ENCODE results near the gene GDF7. TPM values are rescaled to one million over a fixed set of nuclear protein-coding genes. Genes with fewer than 3 reads are reported as not detected.

The GDF7 gene
- polyA plus RNA-seq, 1 of the 3 experiments (the other 2 are of a cell fraction): 0.02 TPM

GRCh38 chr2:20624884-20625485, 42.0 kb upstream of the GDF7 start:
- 92% methylated on average over 11 of the region's 11 CpGs for WGBS (ENCODE audit: low lambda C conversion rate)
- Histone ChIP-seq H3K4me3 (ENCODE audit: low read depth in 2 of 2, low read length in 1 of 2) (no peak overlapping the region), H3K4me1 (ENCODE audit: control insufficient read depth in 1 of 2, insufficient read depth in 2 of 2, low read depth in 1 of 2, low read length in 1 of 2) (peaks cover 0 to 37% of the 10 kb centered on the region in 2 experiments; a peak in 1 of 4 replicates), H3K9ac (no peak overlapping the region), H3K4me2 (no peak overlapping the region), H4K20me1 (ENCODE audit: insufficient read depth) (no peaks in the 10 kb centered on the region), H3K27me3 (ENCODE audit: insufficient read depth) (no peaks in the 10 kb centered on the region), H3K9me2 (no peaks in the 10 kb centered on the region), H3K27ac (ENCODE audit: low read depth in 2 of 2, low read length in 1 of 2) (peak overlapping the region in 1 of 2 experiments; percentile 43; a peak in 1 of 4 replicates), H3K9me3 (no peaks in the 10 kb centered on the region), H2AFZ (ENCODE audit: low read depth) (no peak overlapping the region), H3K36me3 (replicated peaks in 1 of 2; ENCODE audit: control insufficient read depth in 1 of 2, insufficient read depth in 2 of 2, low read length in 1 of 2) (peaks cover 0 to 35% of the 10 kb centered on the region in 2 experiments), H3K79me2 (ENCODE audit: insufficient read depth) (no peaks in the 10 kb centered on the region), H3F3A (replicated peaks; ENCODE audit: insufficient read depth) (no peaks in the 10 kb centered on the region)
- DNase-seq: peak; percentile 65
- CTCF ChIA-PET: interaction anchor here (0.7 to 4.8 kb wide), 13 partner anchors 10 to 328 kb away, joined by 3 to 33 read pairs (median 5); partner anchors contain the start of genes HS1BP3 and RHOB
- no peak for TF ChIP-seq CTCF (IDR thresholded peaks at IDR 0.05)
- TF ChIP-seq RFX5 (IDR thresholded peaks at IDR 0.05; ENCODE audit: low read length): no peak
- TF ChIP-seq PBX3 (IDR thresholded peaks at IDR 0.05): no peak
- TF ChIP-seq TEAD4 (IDR thresholded peaks at IDR 0.05; ENCODE audit: borderline replicate concordance, insufficient read depth): no peak
- TF ChIP-seq RXRA (IDR thresholded peaks at IDR 0.05; ENCODE audit: borderline replicate concordance, low read depth): no peak
- no peak for TF ChIP-seq FOXM1 (IDR thresholded peaks at IDR 0.05; ENCODE audit: low read depth)
- TF ChIP-seq IRF3 (IDR thresholded peaks at IDR 0.05; ENCODE audit: low read depth, low read length): no peak
- no peak for TF ChIP-seq MAX (IDR thresholded peaks at IDR 0.05; ENCODE audit: low read depth)
- TF ChIP-seq RCOR1 (IDR thresholded peaks at IDR 0.05; ENCODE audit: low read length): no peak
- no peak for TF ChIP-seq REST (IDR thresholded peaks at IDR 0.05; ENCODE audit: low read depth, low read length)
- TF ChIP-seq SIN3A (IDR thresholded peaks at IDR 0.05; ENCODE audit: borderline replicate concordance, low read depth, low read length): no peak
- no peak for TF ChIP-seq TCF12 (IDR thresholded peaks at IDR 0.05)
- TF ChIP-seq GABPA (IDR thresholded peaks at IDR 0.05; ENCODE audit: low read depth): no peak
- POLR2A ChIA-PET: interaction anchor here (1.1 to 3.3 kb wide), 4 partner anchors 38 to 178 kb away, joined by 3 to 15 read pairs (median 4); partner anchors contain the start of gene RHOB
